ENCODE measurements around the gene AK5. TPM values are rescaled to one million over a fixed set of nuclear protein-coding genes. Genes with fewer than 3 reads are reported as not detected.

AK5 gene
- total and polyA plus RNA-seq, 3 donors from 2014 or later, result 28.0 to 40.4 (median 28.7) TPM

- Histone ChIP-seq H3K36me3 (ENCODE audit: low read depth, missing control alignments) (no peaks in the 10 kb centered on the region), H3K4me1 (no peaks in the 10 kb centered on the region), H3K4me3 (no peak overlapping the region), H3K27me3 (no peaks in the 10 kb centered on the region), H3K27ac (no peak overlapping the region), H3K9me3 (no peaks in the 10 kb centered on the region)
- WGBS, 2 donors, result 84 to 92% methylated on average over 5 of the region's 5 CpGs
- no peak for TF ChIP-seq CTCF (IDR thresholded peaks at IDR 0.05)
- no peak for TF ChIP-seq POLR2A (IDR thresholded peaks at IDR 0.05)
- intact Hi-C loops (cut with DNase I; ENCODE audit: low total_unique reads), result no loop called here
- no peak for DNase-seq
These were observed 268.3 kb downstream of the AK5 start for GRCh38 chr1:77550135-77550534.

DNA sequence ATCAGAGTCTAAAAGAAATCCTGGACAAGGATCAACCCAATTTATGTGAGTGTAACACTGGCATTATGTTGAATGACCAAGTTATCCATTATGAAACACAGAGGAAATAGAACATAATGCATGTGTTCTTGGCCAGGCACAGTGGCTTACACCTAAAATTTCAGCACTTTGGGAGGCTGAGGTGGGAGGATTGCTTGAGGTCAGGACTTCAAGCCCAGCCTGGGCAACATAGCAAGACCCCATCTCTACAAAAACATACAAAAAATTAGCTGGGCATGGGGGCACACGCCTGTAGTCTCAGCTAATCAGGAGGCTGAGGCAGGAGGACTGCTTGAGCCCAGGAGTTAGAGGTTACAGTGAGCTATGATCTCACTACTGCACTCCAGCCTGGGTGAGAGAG is 270.8 kb downstream of the AK5 start:
- no peaks in the 10 kb centered on the region for H3K9me3 ChIP-seq
- no peaks in the 10 kb centered on the region for H3K27me3 ChIP-seq
- H3K4me3 ChIP-seq, result no peak overlapping the region
- no peaks in the 10 kb centered on the region for H3K4me1 ChIP-seq
- H3K27ac ChIP-seq, result no peak overlapping the region
- DNase-seq, result no peak
- no peaks in the 10 kb centered on the region for H3K36me3 ChIP-seq (ENCODE audit: low read depth, missing control alignments)
- no peak for TF ChIP-seq POLR2A (IDR thresholded peaks at IDR 0.05)
- no peak for TF ChIP-seq CTCF (IDR thresholded peaks at IDR 0.05)
- intact Hi-C loops (cut with DNase I; ENCODE audit: low total_unique reads), result no loop called here
- 90 to 91% methylated on average over 1 of the region's 1 CpG for WGBS, 2 donors

GRCh38 chr1:77553568-77554291 is 271.9 kb downstream of the AK5 start:
- no peak overlapping the region for H3K27ac ChIP-seq
- 52 to 63% methylated on average over 9 of the region's 9 CpGs for WGBS, 2 donors
- H3K9me3 ChIP-seq, result no peaks in the 10 kb centered on the region
- no peaks in the 10 kb centered on the region for H3K27me3 ChIP-seq
- no peak for TF ChIP-seq POLR2A (IDR thresholded peaks at IDR 0.05)
- TF ChIP-seq CTCF (IDR thresholded peaks at IDR 0.05), result no peak
- no peaks in the 10 kb centered on the region for H3K36me3 ChIP-seq (ENCODE audit: low read depth, missing control alignments)
- DNase-seq, result no peak
- intact Hi-C loops (cut with DNase I; ENCODE audit: low total_unique reads), result no loop called here
- H3K4me1 ChIP-seq, result no peaks in the 10 kb centered on the region
- no peak overlapping the region for H3K4me3 ChIP-seq

- 48 to 69% methylated on average over 1 of the region's 1 CpG for WGBS, 2 donors
- no peak overlapping the region for H3K27ac ChIP-seq
- H3K4me1 ChIP-seq, result no peaks in the 10 kb centered on the region
- no peaks in the 10 kb centered on the region for H3K27me3 ChIP-seq
- intact Hi-C loops (cut with DNase I; ENCODE audit: low total_unique reads), result no loop called here
- H3K36me3 ChIP-seq (ENCODE audit: low read depth, missing control alignments), result no peaks in the 10 kb centered on the region
- TF ChIP-seq CTCF (IDR thresholded peaks at IDR 0.05), result no peak
- DNase-seq, result no peak
- H3K4me3 ChIP-seq, result no peak overlapping the region
- no peaks in the 10 kb centered on the region for H3K9me3 ChIP-seq
These were observed 274.2 kb downstream of the AK5 start for GRCh38 chr1:77556045-77556444.

DNA sequence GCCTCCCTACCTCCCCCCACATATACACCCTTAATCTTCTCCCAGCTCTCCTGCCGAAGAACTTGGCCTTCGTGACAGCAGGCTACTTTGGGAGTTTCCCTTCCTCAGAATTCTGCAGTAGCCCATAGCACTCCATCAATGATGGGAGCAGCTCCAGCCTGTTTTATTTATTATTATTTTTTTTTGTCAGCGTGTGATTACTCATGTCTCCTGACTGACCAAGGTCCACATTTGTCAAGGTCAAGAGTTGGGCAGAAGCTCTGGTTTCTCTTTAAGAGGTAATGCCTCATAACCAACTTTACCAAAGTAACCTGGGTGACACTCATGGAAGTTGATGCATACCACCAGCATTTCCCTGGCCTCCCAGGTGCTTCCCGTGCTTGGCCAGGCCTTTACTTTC is 275.2 kb downstream of the AK5 start:
- Histone ChIP-seq H3K4me1 (no peaks in the 10 kb centered on the region), H3K36me3 (ENCODE audit: low read depth, missing control alignments) (no peaks in the 10 kb centered on the region), H3K27ac (no peak overlapping the region), H3K4me3 (no peak overlapping the region), H3K27me3 (no peaks in the 10 kb centered on the region), H3K9me3 (no peaks in the 10 kb centered on the region)
- WGBS, 2 donors, result 59 to 61% methylated on average over 4 of the region's 4 CpGs
- no peak for DNase-seq
- TF ChIP-seq POLR2A (IDR thresholded peaks at IDR 0.05), result no peak
- TF ChIP-seq CTCF (IDR thresholded peaks at IDR 0.05), result no peak
- intact Hi-C loops (cut with DNase I; ENCODE audit: low total_unique reads), result no loop called here
